Right lobe of liver (tissue), 4 donors: ENCODE results near the gene CORO7.

Experiments
- POLR2A ChIP-seq: fragments of 450-650 bp; IDR thresholded peaks from one replicate; pipeline ENCODE4 v1.6.1; 2017; ENCODE audit warnings: antibody characterized with exemption, mild to moderate bottlenecking
- TF ChIP-seq, protein P1 (sequence below), 4 donors: fragments of 200-600 bp in 3 of 4; fragments of 450-650 bp in 1 of 4; IDR thresholded peaks; one replicate each; pipeline versions ENCODE4 v1.5.1 to v1.8.0; 2016 to 2022; ENCODE audit warnings: antibody characterized with exemption in 4 of 4, mild to moderate bottlenecking in 2 of 4
- donor health status: DM: no; HTN: no; CAD: no.
- donor health status: DM: no; HTN: no; CAD: no.
- donor health status: DM: no; HTN: yes; CAD: no.

- TF ChIP-seq, protein P1, sequence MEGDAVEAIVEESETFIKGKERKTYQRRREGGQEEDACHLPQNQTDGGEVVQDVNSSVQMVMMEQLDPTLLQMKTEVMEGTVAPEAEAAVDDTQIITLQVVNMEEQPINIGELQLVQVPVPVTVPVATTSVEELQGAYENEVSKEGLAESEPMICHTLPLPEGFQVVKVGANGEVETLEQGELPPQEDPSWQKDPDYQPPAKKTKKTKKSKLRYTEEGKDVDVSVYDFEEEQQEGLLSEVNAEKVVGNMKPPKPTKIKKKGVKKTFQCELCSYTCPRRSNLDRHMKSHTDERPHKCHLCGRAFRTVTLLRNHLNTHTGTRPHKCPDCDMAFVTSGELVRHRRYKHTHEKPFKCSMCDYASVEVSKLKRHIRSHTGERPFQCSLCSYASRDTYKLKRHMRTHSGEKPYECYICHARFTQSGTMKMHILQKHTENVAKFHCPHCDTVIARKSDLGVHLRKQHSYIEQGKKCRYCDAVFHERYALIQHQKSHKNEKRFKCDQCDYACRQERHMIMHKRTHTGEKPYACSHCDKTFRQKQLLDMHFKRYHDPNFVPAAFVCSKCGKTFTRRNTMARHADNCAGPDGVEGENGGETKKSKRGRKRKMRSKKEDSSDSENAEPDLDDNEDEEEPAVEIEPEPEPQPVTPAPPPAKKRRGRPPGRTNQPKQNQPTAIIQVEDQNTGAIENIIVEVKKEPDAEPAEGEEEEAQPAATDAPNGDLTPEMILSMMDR (IDR thresholded peaks at IDR 0.05) = no peak
- no peak for TF ChIP-seq POLR2A
Measured at GRCh38 chr16:4347765-4348509, 68.5 kb downstream of the CORO7 start.
